ENCODE measurements around the gene CXorf38.

The CXorf38 gene

DNA sequence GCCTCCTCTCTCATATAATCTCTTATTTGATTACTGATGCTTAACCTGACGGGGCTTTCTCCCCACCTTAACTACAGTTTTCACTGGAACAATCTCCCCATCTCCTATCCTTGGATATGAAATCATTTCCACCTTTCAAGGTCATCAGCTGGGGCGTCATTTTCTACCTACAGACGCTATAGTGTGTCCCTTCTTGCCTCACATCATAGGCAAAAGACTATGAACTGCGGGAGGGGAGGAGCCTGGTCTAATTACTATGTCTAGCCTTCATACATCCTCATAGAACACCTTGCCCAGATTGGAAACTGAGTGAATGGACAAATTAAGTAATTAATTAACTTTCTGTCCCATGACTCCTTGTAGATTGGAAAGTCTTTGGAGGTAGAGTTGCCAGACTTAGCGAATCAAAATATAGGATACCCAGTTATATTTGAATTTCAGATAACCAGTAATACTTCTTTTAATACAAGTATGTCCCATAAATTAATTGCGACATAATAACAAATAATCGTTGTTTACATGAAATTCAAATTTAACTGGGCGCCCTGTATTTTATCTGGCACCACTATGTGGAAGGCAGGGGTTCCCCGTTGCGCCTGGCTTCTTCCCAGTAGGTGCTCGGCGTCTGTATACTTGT lies 67.3 kb downstream of the CXorf38 start:
- TF ChIP-seq, protein P1, sequence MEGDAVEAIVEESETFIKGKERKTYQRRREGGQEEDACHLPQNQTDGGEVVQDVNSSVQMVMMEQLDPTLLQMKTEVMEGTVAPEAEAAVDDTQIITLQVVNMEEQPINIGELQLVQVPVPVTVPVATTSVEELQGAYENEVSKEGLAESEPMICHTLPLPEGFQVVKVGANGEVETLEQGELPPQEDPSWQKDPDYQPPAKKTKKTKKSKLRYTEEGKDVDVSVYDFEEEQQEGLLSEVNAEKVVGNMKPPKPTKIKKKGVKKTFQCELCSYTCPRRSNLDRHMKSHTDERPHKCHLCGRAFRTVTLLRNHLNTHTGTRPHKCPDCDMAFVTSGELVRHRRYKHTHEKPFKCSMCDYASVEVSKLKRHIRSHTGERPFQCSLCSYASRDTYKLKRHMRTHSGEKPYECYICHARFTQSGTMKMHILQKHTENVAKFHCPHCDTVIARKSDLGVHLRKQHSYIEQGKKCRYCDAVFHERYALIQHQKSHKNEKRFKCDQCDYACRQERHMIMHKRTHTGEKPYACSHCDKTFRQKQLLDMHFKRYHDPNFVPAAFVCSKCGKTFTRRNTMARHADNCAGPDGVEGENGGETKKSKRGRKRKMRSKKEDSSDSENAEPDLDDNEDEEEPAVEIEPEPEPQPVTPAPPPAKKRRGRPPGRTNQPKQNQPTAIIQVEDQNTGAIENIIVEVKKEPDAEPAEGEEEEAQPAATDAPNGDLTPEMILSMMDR (IDR thresholded peaks at IDR 0.05; ENCODE audit: extremely low read depth, missing control alignments), result no peak
- no peak for DNase-seq (ENCODE audit: low spot score)

DNA sequence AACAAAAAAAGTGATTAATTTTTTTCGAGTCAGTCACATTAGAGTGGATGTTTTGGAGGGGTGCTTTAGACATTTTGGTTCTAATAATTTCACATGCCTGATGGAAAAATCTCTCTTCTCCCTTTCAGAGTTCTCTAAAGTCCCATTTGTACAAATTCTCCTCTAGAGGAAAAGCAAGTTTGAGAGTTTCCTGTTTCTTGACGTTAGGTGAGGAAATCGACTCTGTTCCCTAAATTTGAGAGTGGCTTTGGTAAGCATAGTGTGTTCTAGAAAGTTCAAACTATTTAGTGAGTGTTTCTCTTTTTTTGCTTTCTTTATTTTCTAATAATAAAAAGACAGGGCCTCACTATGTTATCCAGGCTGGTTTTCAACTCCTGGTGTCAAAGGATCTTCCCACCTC lies 68.2 kb downstream of the CXorf38 start:
- DNase-seq (ENCODE audit: low spot score), result no peak
- TF ChIP-seq, protein P1 (IDR thresholded peaks at IDR 0.05; ENCODE audit: extremely low read depth, missing control alignments), result no peak

DNA sequence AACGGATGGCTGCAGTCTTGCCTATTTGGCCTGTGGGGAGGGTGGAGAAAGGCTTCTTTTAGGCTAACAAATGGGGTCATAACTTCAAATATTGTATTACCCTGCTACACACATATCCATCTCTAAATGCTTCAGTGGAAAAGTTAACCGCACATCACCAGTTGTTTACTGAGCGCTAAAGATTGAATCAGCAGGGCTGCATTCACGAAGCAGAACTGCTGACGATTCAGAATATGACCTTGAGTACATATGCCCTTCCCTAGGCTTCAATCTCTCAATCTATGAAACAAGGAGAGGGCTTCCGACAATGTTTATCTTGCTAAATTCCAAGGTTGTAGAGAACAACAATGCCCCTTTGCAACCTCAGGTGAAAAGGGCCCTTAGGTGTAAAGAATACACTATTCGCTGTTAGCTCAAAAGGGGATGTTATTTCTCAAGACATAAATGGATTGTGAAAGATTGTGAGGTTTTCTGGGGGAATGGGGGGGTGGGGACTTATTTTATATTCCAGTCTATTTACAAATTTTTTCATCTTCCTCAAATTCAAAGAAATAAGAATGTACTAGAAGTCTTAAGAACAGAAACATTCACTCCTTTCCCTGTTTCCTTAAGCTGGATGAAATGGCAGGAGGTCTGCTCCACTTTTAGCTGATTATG lies 69.2 kb downstream of the CXorf38 start:
- TF ChIP-seq, protein P1 (IDR thresholded peaks at IDR 0.05; ENCODE audit: extremely low read depth, missing control alignments), result no peak
- no peak for DNase-seq (ENCODE audit: low spot score)

All from GM20000 (cell line).